GM23338 (cell line): ENCODE results near the gene SIRT3. TPM values are rescaled to one million over a fixed set of nuclear protein-coding genes. Genes with fewer than 3 reads are reported as not detected.

Experiments used
- ATAC-seq: fragments of 200-7000 bp; cut with Tn5 transposase; 3 replicates; pipeline ENCODE4 v1.9.1; 2020
- DNase-seq: peaks from one replicate; pipeline ENCODE4 v3.0.0-alpha.2; 2015; ENCODE audit warnings: low spot score
- H2AFZ ChIP-seq: fragments of 200-600 bp; sonication (generic); 2 replicates; pipeline ENCODE4 v1.8.0; 2016; ENCODE audit warnings: antibody characterized with exemption, mild to moderate bottlenecking, moderate library complexity
- H3F3A ChIP-seq: fragments of 200-600 bp; sonication (generic); replicated peaks from 2 replicates; pipeline ENCODE4 v1.8.0; 2017; ENCODE audit warnings: antibody characterized with exemption, mixed run types, low read depth
- H3K27ac ChIP-seq: fragments of 200-600 bp; sonication (generic); 2 replicates; pipeline ENCODE4 v1.6.1; 2016; ENCODE audit warnings: low read depth
- H3K27me3 ChIP-seq: fragments of 200-600 bp; sonication (generic); 2 replicates; pipeline ENCODE4 v1.8.0; 2016; ENCODE audit warnings: mild to moderate bottlenecking, mixed run types, moderate library complexity; ENCODE audit not compliant: insufficient read depth
- H3K36me3 ChIP-seq: fragments of 200-600 bp; sonication (generic); 2 replicates; pipeline ENCODE4 v1.8.0; 2016; ENCODE audit warnings: mild to moderate bottlenecking; ENCODE audit not compliant: insufficient read depth
- H3K4me1 ChIP-seq: fragments of 200-600 bp; sonication (generic); 2 replicates; pipeline ENCODE4 v1.8.0; 2016; ENCODE audit warnings: mild to moderate bottlenecking, moderate library complexity; ENCODE audit not compliant: insufficient read depth
- H3K4me2 ChIP-seq: fragments of 200-600 bp; sonication (generic); 2 replicates; pipeline ENCODE4 v1.7.1; 2017; ENCODE audit warnings: mixed run types
- H3K4me3 ChIP-seq: fragments of 200-600 bp; sonication (generic); 2 replicates; pipeline ENCODE4 v1.6.1; 2016; ENCODE audit warnings: mixed run types
- H3K79me2 ChIP-seq: fragments of 200-600 bp; sonication (generic); replicated peaks from 2 replicates; pipeline ENCODE4 v1.8.0; 2017; ENCODE audit warnings: mild to moderate bottlenecking; ENCODE audit not compliant: insufficient read depth
- H3K9me2 ChIP-seq: fragments of 200-600 bp; sonication (generic); 2 replicates; pipeline ENCODE4 v1.8.0; 2017; ENCODE audit not compliant: insufficient read depth
- H4K20me1 ChIP-seq: fragments of 200-600 bp; sonication (generic); replicated peaks from 2 replicates; pipeline ENCODE4 v1.8.0; 2017; ENCODE audit warnings: mild to moderate bottlenecking; ENCODE audit not compliant: insufficient read depth
- H3K27ac Mint-ChIP-seq: 2 replicates; pipeline ENCODE4 v1.8.0; 2020; ENCODE audit warnings: inconsistent platforms, mild to moderate bottlenecking, moderate library complexity, mixed read lengths
- H3K27me3 Mint-ChIP-seq: 3 replicates; pipeline ENCODE4 v1.8.0; 2022; ENCODE audit warnings: low read depth, mild to moderate bottlenecking, moderate library complexity, mixed read lengths, inconsistent platforms; ENCODE audit not compliant: insufficient read depth, poor library complexity
- H3K36me3 Mint-ChIP-seq: 3 replicates; pipeline ENCODE4 v1.8.0; 2021; ENCODE audit warnings: low read depth, mild to moderate bottlenecking, inconsistent platforms, moderate library complexity, mixed read lengths
- H3K4me1 Mint-ChIP-seq: 3 replicates; pipeline ENCODE4 v1.8.0; 2020; ENCODE audit warnings: mild to moderate bottlenecking, inconsistent platforms, mixed read lengths
- H3K4me3 Mint-ChIP-seq: 3 replicates; pipeline ENCODE4 v1.8.0; 2021; ENCODE audit warnings: moderate library complexity, mild to moderate bottlenecking, inconsistent platforms, mixed read lengths
- H3K9me3 Mint-ChIP-seq: 3 replicates; pipeline ENCODE4 v1.8.0; 2020; ENCODE audit warnings: moderate library complexity, mild to moderate bottlenecking, inconsistent platforms, mixed read lengths
- CREB1 ChIP-seq: fragments of 250-450 bp; sonication (Bioruptor Pico); IDR thresholded peaks from 2 replicates; pipeline ENCODE4 v1.5.0; 2020; ENCODE audit warnings: low read depth, mild to moderate bottlenecking, moderate library complexity
- CTCF ChIP-seq, 2 experiments: fragments of 200-600 bp in 1 of 2; sonication (generic) in 1 of 2; conservative IDR thresholded peaks; 2 replicates each; pipeline versions ENCODE4 v1.5.1 to v1.6.1; 2016 to 2017; ENCODE audit warnings: antibody characterized with exemption in 2 of 2, low read depth in 2 of 2, mild to moderate bottlenecking in 2 of 2, moderate library complexity in 1 of 2
- ETS1 ChIP-seq: IDR thresholded peaks from 2 replicates; pipeline ENCODE4 v1.6.1; 2016; ENCODE audit warnings: antibody characterized with exemption
- EZH2 ChIP-seq: fragments of 200-600 bp; sonication (generic); IDR thresholded peaks from one replicate; pipeline ENCODE4 v1.8.0; 2017; ENCODE audit warnings: antibody characterized with exemption, mild to moderate bottlenecking, low read depth; ENCODE audit not compliant: unreplicated experiment
- EZH2phosphoT487 ChIP-seq: fragments of 200-600 bp; sonication (generic); IDR thresholded peaks from one replicate; pipeline ENCODE4 v1.8.1; 2018; ENCODE audit warnings: antibody characterized with exemption; ENCODE audit not compliant: unreplicated experiment
- NANOG ChIP-seq: IDR thresholded peaks from 2 replicates; pipeline ENCODE4 v1.6.1; 2016; ENCODE audit warnings: antibody characterized with exemption, borderline replicate concordance
- POLR2AphosphoS5 ChIP-seq: IDR thresholded peaks from 2 replicates; pipeline ENCODE4 v1.6.1; 2016; ENCODE audit warnings: antibody characterized with exemption, low read depth
- REST ChIP-seq: IDR thresholded peaks from one replicate; pipeline ENCODE4 v1.6.1; 2018; ENCODE audit warnings: antibody characterized with exemption; ENCODE audit not compliant: unreplicated experiment
- ZNF114 ChIP-seq: fragments of 250-450 bp; sonication (Bioruptor Pico); IDR thresholded peaks from 2 replicates; pipeline ENCODE4 v1.5.0; 2020; ENCODE audit warnings: mild to moderate bottlenecking, moderate library complexity
- ZNF331 ChIP-seq: fragments of 250-450 bp; sonication (Bioruptor Pico); IDR thresholded peaks from 2 replicates; pipeline ENCODE4 v1.5.0; 2020; ENCODE audit warnings: low read depth, mild to moderate bottlenecking, moderate library complexity
- ZNF462 ChIP-seq: fragments of 250-450 bp; sonication (Bioruptor Pico); IDR thresholded peaks from 2 replicates; pipeline ENCODE4 v1.5.0; 2020; ENCODE audit warnings: mild to moderate bottlenecking, moderate library complexity
- polyA plus RNA-seq: library from polyadenylated mRNA; unstranded; fragments of >200 nt; fragmentation: Nextera tagmentation; extraction: Ambion mirVana; gene quantifications from 2 replicates; pipeline ENCODE4 v1.2.1, GENCODE V29; 2016
- total RNA-seq: library from RNA; depleted of rRNA; stranded (reverse); fragments of >200 nt; shearing (Covaris generic); gene quantifications from 2 replicates; pipeline ENCODE4 v1.2.3, GENCODE V29; 2014

SIRT3 gene
- total and polyA plus RNA-seq, 2 experiments from 2014 or later, result 7.0 to 11.4 TPM

- H3K27me3 Mint-ChIP-seq, result peaks cover 57% of the 10 kb centered on the region
- no peaks in the 10 kb centered on the region for H3K9me2 ChIP-seq
- no peaks in the 10 kb centered on the region for H3K9me3 Mint-ChIP-seq
- H3K4me2 ChIP-seq, result peak overlapping the region; percentile 74
- no peak overlapping the region for H3K27ac Mint-ChIP-seq
- H3K27me3 ChIP-seq, result peaks cover 54% of the 10 kb centered on the region
- H3K4me3 Mint-ChIP-seq, result no peak overlapping the region
- H3F3A ChIP-seq, result no peaks in the 10 kb centered on the region; the same call in 1 of the 2 replicates
- no peaks in the 10 kb centered on the region for H4K20me1 ChIP-seq
- peaks cover 29% of the 10 kb centered on the region for H3K4me1 Mint-ChIP-seq
- H3K79me2 ChIP-seq, result no peaks in the 10 kb centered on the region
- H3K36me3 ChIP-seq, result no peaks in the 10 kb centered on the region
- H3K36me3 Mint-ChIP-seq, result no peaks in the 10 kb centered on the region; the same call in 2 of the 3 replicates
- TF ChIP-seq POLR2AphosphoS5 (no peak), EZH2phosphoT487 (peak; percentile 8), ETS1 (no peak), REST (no peak), NANOG (no peak), CREB1 (CRISPR knock-in tag) (no peak), ZNF114 (CRISPR knock-in tag) (no peak), EZH2 (peak; percentile 19), ZNF462 (CRISPR knock-in tag) (no peak), CTCF (conservative IDR thresholded peaks at IDR 0.05; ENCODE audit: low read depth in 2 of 2) (no peak), ZNF331 (no peak)
- H3K27ac ChIP-seq, result no peak overlapping the region
- peak overlapping the region; percentile 51 for H3K4me3 ChIP-seq
- DNase-seq, result no peak
- peak; percentile 21 for ATAC-seq
- no peaks in the 10 kb centered on the region for H3K4me1 ChIP-seq
- peak overlapping the region; percentile 72 for H2AFZ ChIP-seq
These were observed 43.2 kb upstream of the SIRT3 start for GRCh38 chr11:279040-279965.
